ENCODE data around the gene TTC9. TPM values are rescaled to one million over a fixed set of nuclear protein-coding genes. Genes with fewer than 3 reads are reported as not detected.

The TTC9 gene
- total RNA-seq, 1 experiment from 2014 or later = 26.2 TPM

GRCh38 chr14:70704960-70705359 is 63.2 kb downstream of the TTC9 start:
- Mint-ChIP-seq H3K27ac (no peak overlapping the region), H3K4me1 (peaks cover 48% of the 10 kb centered on the region), H3K4me3 (no peak overlapping the region), H3K36me3 (no peaks in the 10 kb centered on the region), H3K9me3 (peaks cover 6% of the 10 kb centered on the region; the same call in 1 of the 2 replicates), H3K27me3 (ENCODE audit: low read depth) (no peaks in the 10 kb centered on the region)
- ATAC-seq (no peak), DNase-seq (ENCODE audit: low spot score) (no peak)
- ChIA-PET POLR2A (no interaction called here), CTCF (interaction anchor here (1.2 to 1.4 kb wide), 2 partner anchors 9 to 113 kb away, joined by 3 read pairs; no protein-coding TSS in a partner anchor)
- TF ChIP-seq SMAD3 (CRISPR knock-in tag; IDR thresholded peaks at IDR 0.05; ENCODE audit: borderline replicate concordance) (no peak), MYBL2 (CRISPR knock-in tag; IDR thresholded peaks at IDR 0.05) (no peak), ZNF121 (CRISPR knock-in tag; IDR thresholded peaks at IDR 0.05) (peak; percentile 93)

GRCh38 chr14:70706177-70706576 is 64.5 kb downstream of the TTC9 start:
- Mint-ChIP-seq H3K27me3 (ENCODE audit: low read depth) (no peaks in the 10 kb centered on the region), H3K36me3 (no peaks in the 10 kb centered on the region), H3K27ac (no peak overlapping the region; the same call in 1 of the 2 replicates), H3K4me3 (no peak overlapping the region), H3K4me1 (peaks cover 56% of the 10 kb centered on the region), H3K9me3 (peaks cover 6% of the 10 kb centered on the region; the same call in 1 of the 2 replicates)
- ChIA-PET CTCF (no interaction called here), POLR2A (no interaction called here)
- DNase-seq (ENCODE audit: low spot score) (no peak), ATAC-seq (no peak)
- no peak for TF ChIP-seq PRDM15 (CRISPR knock-in tag; IDR thresholded peaks at IDR 0.05)
- TF ChIP-seq ELF4 (CRISPR knock-in tag; IDR thresholded peaks at IDR 0.05; ENCODE audit: low read depth) = no peak
- no peak for TF ChIP-seq AFF4 (CRISPR knock-in tag; IDR thresholded peaks at IDR 0.05; ENCODE audit: borderline replicate concordance)
- TF ChIP-seq CREM (CRISPR knock-in tag; IDR thresholded peaks at IDR 0.05) = no peak
- TF ChIP-seq ESRRA (CRISPR knock-in tag; IDR thresholded peaks at IDR 0.05; ENCODE audit: borderline replicate concordance) = no peak
- TF ChIP-seq ARID4B (CRISPR knock-in tag; IDR thresholded peaks at IDR 0.05; ENCODE audit: borderline replicate concordance) = no peak
- no peak for TF ChIP-seq ZNF416 (CRISPR knock-in tag; IDR thresholded peaks at IDR 0.05)
- TF ChIP-seq ZNF532 (CRISPR knock-in tag; IDR thresholded peaks at IDR 0.05; ENCODE audit: borderline replicate concordance) = no peak
- TF ChIP-seq ATF3 (CRISPR knock-in tag; conservative IDR thresholded peaks at IDR 0.05) = no peak
- TF ChIP-seq CREB1 (CRISPR knock-in tag; IDR thresholded peaks at IDR 0.05) = no peak
- no peak for TF ChIP-seq NR2C2 (CRISPR knock-in tag; IDR thresholded peaks at IDR 0.05)
- no peak for TF ChIP-seq MXD4 (CRISPR knock-in tag; IDR thresholded peaks at IDR 0.05; ENCODE audit: borderline replicate concordance)
- TF ChIP-seq TCF7 (CRISPR knock-in tag; IDR thresholded peaks at IDR 0.05; ENCODE audit: low read depth) = no peak
- no peak for TF ChIP-seq MYBL2 (CRISPR knock-in tag; IDR thresholded peaks at IDR 0.05)

All from WTC11 (cell line).